HG03135 (cell line): Measurements from ENCODE around the gene TBC1D22A.

Source experiments
- ATAC-seq: cut with Tn5 transposase; IDR thresholded peaks from one replicate; pipeline ENCODE4 v1.9.1; 2021; ENCODE audit warnings: mild to moderate bottlenecking, moderate library complexity; ENCODE audit not compliant: unreplicated experiment

The TBC1D22A gene

DNA sequence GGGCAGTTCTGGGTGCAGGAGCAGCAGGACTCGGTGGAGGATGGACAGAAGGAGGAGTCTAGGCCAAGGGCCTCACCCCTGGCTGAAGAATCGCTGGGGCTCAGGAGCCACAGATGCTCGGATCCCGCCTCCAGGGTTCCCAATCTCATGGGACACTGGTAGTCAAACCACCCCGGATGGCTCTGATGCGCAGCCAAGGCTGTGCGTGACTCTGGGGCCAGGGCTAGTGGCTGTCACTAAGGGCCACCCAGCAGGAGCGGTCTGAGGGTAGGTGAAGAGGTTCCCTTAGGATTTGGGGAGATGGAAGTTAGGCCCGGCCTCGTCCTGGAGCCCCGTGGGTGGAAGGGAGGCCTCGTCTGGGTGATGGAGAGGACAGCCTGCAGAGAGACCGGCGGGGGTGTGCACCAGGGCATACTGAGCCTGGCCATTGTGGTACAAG is 300.6 kb downstream of the TBC1D22A start:
- ATAC-seq: no peak

DNA sequence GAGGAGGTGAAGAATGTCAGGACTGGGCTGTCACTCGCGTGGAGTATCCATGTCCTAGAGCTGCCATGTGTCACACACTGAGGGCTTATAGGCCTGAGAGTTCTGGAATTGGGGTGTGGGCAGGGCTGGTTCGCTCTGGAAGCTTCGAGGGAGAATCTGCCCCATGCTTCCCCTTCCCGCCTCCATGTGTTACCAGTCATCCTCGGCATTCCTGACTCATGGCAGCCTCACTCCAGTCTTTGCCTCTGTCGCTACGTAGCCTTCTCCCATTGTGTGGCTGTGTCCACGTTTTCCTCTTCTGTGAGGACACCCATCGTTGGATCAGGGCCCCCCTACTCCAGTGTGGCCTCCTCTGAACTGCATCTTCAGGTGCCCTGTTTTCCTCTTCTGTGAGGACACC is 301.2 kb downstream of the TBC1D22A start:
- ATAC-seq: no peak

DNA sequence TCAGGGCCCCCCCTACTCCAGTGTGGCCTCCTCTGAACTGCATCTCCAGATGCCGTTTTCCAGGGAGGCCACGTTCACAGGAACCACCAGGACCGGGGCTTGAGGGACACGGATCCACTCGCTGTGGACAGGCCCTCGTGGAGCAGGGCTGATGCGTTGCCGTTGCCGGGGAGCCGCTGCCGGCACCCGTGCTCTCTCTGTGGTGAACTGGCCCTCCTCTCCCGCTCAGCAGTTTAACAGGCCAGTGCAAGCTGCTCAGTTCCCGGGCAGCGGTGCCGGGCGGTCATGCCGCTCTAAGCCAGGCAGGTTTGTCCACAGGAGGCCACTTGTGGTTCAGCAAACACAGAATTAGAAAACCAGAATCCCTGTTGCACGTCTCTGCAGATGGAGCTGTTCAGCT is 301.6 kb downstream of the TBC1D22A start:
- no peak for ATAC-seq

DNA sequence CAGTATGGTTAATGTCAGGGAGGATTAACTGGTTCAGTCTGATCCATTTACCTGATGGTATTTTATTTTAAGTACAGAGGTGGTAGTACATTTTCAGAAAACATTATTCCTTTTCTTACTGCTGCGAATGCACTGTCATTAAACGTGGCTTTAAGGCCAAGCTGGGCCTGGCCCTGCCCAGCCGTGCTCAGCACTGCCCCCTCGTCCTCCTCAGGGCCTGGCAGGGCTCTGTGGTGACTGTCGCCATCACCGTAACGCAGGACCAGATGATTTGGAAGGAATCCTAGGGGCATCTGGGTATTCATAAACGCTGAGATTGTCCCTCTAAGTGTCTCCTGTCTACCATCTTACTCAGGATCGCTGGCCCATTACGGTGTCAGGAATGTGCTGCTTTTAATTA is 302.0 kb downstream of the TBC1D22A start:
- no peak for ATAC-seq

DNA sequence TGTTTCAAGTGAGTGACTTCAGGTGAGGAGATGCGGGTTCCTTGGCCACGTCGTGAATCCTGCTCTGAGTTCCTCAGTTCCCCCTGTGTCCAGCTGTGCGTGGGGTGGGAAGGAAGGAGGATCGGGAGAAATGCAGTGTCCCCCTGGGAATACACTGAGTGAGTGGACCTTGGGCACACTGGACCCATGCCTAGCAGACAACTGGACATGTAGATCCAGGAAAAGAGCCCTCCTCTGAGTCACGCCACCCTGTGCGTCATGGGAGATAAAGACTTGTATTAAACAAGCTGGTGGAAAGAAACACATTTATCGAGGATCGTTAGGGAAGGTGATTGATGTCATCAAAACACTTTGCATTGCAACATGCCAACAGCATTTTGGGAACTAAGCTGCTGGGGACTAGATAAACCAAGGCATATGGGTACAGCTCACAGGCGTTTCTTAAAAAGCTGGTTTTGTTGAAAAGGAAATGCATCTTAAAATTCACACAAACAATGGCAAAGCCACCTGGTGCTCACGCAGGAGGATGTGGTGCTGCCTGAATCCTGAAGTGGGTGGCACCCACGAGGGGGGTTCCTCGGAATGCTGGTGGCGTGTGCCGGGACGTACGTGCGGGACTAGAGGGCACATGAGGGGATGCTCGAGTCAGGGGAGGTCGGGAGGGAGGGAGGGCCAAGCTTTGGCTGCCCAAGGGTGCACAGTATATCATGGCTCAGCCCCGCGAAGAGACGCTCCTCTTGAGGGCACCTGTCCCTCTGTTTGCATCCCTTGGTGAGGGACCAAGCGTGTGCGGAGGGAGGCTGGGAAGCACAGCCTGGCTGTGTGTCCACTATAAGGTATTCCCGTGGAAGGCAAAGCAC is 303.5 kb downstream of the TBC1D22A start:
- ATAC-seq: no peak

DNA sequence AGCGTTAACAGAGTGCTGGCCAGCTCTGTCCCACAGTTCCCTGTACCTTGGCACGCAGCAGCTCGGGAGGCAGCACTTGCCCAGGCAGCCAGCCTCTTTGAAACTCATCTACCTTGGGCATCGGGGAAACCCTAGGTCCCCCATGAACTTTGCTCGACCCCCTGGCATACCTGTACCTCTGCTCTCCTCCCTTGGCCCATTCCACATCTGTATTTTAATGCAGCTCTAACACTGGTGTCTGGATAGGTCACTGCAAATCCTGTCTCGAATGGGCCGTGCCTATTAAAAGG is 304.1 kb downstream of the TBC1D22A start:
- no peak for ATAC-seq

DNA sequence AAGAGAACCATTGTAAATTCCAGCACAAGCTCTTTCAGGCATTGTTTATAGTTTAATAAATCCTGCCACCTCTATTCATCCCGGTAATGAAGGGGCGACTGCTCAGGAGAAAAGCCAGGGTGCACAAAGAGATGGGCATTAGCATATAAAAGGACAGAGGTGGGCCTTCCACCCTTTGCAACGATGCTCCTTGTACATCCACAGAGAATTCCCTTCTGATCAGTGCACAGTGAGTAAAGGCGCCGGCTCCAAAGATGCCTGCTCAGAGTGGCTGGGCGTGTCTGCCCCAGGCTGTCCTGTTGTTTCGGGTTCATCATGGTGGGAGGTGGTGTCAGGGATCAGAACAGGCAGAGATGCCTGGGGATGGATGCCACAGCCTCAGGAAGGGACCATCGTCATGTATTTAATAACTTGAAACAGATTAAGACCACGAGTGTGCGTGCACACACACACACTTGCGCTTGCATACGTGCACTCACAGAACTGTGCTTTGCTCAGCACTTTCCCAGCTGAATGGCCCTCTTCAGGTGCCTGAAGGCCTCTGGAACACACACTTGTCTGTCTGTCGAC is 305.0 kb downstream of the TBC1D22A start:
- no peak for ATAC-seq

DNA sequence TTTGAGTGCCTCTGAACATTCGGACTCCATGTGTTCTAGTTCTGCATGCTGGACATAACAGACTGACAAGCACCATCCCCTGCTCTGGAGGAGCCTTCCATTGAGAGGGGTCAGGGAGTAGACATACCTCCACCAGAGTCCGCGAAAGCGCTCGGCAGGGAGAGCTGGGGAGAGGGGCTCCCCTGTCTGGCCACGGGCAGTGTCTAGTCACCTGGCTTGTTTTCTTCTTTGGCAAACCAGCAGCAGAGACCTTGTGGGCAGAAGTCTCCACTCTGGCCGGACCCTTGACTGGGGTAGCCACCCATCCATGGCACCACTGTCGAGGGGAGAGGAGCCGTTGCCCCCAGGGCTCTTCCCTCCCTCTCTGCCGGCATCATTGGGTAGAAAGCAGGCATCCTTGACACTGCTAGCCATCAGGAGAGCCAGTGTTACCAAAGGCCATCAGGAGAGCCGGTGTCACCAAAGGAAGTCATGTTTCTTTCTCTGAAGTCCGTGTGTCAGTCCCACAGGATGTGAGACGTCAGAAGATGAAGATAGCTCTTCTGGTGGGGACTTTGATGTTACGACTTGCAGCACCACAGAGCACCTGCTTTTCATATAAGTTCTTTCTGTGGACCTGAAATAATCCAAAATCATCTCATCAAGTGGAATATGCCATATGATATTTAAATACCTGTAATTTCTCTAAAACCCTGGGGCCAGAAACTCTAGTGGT is 305.6 kb downstream of the TBC1D22A start:
- ATAC-seq: no peak

DNA sequence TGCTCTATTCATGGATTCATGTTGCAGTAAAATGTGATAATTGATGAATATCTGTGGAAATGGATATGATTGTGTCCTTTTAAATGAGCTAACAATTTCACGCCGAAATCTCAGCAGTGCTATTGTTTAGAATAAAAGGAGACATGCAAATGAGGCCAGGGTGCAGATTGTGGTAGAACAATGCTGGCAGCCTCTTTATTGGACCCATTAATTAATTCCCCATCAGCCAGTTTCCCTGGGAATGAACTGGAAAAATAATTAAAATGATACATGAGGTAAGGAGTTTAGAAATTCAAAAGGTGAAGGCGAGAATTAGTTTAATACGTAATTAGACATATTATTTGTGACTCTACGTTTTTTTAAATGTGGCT is 306.2 kb downstream of the TBC1D22A start:
- ATAC-seq: no peak

DNA sequence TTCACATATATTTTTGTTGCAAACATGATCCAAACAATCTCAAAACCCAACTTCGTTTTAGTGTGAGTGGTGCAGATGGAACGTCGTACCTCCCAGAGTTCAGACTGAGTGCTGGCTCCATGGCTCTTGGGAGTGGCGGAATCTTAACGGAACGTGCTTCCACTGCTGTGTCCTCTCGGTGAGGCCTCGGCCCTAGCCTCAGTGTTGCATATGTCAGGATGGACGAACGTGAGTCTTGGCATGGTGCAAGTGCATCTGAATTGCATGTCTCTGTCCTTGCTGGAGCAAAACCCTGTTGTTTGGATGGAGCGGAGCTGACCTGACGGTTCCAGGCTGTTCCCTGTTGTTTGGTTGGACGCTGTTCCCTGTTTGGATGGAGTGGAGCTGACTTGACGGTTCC is 306.8 kb downstream of the TBC1D22A start:
- ATAC-seq: no peak

DNA sequence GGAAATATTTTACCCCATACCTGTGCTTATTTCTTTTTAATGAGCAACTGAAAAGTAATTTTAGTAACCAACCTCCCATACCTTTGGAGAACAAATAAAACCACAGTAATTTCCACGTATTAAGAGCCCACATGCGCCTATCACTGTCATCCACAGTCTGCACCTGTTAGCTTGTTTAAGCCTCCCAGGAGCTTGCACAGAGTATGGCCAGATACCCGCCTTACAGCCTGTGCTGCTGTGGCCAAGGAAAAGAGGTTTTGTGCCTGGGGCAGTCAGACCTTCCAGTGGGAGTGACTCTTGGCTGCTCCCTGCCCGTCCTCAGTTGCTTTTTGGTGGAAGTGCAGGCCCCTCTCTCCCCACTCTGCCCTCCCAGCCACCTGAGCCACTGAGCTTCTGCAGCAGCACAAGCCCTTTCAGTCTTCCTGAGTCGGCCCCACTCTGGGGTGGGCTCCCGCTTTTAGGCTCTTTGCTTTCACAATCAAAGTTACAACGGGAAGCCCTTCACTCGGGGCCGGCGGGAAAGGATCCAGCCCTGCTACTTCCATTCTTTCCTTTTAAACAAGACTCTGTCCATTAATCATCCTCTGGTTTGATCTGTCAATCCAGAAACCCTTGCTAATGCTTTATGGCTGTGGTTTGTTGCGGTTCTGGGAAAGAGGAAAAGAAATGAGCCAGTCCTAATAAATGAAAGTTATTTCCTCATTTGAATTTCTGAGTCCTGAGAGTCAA is 308.8 kb downstream of the TBC1D22A start:
- no peak for ATAC-seq

DNA sequence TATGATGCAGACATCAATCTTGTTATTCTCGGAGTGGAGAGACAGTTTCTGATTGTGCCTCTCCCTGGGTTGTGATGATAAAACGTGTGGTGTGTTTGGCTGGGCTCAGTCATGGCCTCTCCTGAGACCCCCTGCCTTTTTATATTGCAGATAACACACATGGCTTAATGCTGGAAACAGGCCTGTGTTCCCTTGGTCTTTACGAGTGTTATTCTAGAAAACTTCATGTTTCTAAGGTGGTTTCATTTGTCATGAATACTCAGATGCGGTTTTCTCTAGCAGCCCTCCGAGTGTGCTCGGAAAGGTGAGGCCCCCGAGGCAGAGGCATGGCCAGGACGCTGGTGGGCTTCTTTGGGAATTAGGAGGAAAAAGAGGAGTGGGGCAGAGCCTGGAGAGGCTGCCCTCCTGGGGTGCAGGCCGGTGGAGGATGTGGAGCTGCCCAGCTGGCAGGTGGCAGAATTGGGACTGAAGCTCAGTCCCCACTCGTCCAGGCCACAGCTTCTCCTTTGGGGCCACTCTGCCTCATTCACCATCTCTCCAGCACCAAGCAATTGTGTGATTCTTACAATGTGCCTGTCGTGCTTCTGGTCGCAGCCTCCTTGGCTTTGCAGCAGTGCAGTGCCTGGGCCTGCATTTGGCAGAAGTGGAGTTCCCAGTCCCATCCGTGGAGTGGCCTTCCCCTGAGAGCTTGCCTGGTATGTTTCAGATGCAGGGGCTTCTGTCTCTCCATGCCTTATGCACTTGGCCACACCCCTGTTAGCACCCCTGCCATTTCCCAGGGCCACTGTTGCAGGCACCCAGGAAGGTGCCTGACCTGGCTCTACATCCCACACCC is 309.6 kb downstream of the TBC1D22A start:
- ATAC-seq: no peak

DNA sequence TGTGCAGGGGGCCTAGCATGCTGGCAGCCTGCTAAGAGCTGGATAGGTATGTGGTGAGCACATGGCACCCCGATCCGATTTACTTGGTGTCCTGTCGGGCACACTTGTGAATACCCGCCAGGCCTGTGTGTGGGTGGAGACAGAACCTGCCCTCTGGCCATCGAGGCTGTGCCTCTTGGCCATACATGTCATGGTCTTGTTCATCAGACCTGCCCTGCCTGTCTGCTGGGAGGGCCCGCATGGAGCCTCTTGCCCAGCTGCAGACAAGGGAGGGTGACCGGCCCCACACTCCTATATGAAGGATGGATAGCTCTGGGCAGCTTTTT is 310.2 kb downstream of the TBC1D22A start:
- ATAC-seq: no peak

DNA sequence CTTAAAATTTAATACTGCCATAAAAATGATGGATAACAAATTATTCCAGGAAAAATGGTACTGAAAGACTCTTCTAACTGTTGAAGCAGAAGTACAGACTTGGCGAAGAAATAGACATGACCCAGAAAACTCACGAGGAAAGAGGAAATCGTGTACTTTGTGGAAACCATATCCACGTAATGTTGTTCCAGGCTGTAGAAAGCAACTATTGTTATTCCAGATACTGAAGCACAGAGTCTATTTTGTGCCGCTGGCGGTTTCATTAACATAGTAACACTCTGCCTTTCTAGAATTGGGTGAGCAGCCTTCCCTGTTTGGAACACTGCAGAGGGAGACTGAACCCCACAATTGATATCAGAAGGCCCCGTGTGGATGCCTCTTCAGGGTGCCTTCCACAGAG is 310.6 kb downstream of the TBC1D22A start:
- no peak for ATAC-seq

DNA sequence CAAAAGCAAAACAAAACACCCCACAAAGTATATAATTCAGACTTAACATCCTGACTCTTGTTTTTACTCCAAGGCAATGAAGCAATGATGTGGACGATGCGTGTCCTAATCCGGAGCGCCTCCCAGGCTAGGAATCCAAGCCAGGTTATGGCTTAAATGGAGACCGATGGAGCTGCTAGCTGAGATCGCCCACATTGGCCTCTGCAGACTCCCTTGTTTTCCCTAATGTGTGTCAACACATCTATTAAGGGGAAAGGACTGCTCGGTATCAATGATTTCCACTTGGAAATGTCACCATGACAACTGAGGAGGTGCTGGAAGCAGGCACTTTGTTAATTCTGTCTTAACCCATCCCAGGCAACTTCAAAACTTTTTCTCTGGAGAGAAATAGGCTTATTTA is 311.7 kb downstream of the TBC1D22A start:
- ATAC-seq: no peak

DNA sequence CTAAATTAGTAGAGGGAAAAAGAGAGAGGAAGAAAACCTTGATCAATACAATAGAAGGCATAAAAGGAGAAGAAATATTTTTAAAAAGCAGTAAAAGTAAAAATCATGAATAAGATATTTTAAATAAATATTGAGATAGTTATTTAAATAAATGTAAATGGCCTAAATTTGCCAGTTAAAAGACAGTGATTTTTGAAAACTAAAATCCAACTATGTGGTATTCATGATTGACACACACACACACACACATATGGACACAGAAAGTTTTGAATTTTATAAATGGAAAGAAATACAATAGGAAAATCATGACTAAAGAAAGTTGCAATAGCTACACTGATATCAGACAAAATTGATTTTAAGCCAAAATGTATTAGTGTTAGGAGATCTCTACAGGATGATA is 313.1 kb downstream of the TBC1D22A start:
- no peak for ATAC-seq

DNA sequence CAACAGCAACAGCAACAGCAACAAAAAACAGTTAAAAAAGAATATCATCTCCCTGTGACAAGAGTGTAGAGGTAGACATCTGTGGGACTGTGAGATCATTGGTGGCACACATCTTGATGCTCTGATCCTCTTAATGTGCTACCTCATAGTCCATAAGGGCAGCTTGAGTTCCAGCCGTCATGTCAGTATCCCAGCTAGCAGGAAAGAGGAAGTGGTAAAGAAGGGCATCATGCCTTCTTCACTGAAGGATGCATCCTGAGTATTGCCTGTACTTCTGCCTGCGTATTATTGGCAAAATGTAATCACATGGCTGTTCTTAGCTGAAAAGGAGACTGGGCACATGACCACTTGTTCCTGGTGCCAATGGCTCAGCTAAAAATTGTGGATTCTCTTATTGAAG is 314.3 kb downstream of the TBC1D22A start:
- no peak for ATAC-seq

DNA sequence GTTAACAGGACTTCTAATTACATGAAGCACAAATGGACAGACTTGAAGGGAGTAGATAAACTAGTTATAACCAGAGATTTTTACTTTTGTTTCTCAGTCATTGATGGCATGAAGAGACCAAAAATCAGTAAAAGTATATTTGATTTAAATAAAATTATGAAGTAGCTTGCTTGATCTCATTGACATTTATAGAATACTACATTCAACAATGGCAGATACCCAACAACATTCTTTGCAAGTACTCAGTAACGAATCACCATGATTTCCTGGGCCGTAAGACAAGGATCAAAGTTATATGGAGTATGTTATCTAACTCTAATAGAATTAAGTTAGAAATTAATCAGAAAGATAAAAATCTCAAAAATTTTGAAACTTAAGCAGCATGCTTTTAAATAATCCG is 317.6 kb downstream of the TBC1D22A start:
- ATAC-seq: no peak

DNA sequence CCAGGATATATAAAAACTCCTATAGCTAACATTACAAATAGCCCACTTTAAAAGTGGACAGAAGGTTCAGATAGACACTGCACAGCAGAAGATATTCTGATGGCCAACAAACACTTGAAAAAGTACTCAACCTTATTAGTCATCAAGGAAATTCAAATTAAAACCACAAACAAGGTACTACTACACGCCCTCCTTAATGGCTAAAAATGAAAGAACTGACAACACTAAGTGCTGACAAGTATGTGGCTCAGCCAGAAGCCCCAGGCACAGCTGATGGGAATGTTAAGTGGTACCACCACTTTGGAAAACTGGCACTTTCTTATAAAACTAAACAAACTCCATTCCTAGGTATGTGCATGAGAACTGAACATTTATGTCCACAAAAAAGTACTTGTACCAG is 320.1 kb downstream of the TBC1D22A start:
- no peak for ATAC-seq

DNA sequence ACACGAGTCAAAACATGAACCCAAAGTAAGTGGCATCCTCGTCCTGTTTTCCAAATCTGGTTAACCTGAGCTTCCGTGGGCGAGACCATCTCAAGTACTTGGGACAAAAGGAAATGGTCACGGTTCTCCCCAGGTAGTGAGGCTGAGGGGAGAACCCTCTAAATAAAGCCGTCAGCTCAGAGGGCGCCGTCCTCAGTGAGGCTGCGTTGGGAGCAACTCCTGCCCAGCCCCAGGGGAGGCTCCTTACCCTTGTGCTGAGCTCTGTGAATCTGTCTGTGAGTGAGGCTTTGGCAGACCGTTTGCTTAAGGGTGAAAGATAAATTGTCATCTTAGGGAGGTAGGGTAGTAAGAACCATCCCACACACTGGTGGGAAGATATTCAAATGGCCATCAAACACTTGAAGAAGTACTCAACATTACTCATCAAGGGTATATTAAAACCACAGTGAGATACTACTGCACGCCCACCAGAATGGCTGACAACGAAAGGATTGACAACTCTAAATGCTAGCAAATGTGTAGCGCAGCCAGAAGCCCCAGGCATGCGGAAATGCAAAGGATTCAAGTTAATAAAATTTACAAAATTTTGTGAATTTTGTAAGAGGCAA is 321.0 kb downstream of the TBC1D22A start:
- no peak for ATAC-seq

DNA sequence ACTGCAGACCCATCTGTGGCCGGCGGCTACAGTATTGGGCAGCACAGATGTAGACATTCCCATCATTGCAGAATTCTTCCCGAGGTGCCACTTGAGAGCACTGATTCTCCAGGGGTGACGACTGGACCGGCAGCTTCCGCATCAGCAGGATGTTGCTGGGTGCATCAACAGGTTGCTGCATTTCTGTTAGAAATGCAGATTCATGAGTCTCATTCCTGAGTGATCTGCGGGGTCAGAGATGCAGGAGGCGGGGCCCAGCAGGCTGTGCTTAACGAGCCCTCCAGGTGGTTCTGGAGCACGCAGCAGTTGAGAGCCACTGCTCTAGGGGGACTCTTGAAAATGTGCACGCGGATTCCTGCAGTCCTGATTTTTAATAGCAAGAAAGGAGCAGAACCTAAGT is 321.8 kb downstream of the TBC1D22A start:
- ATAC-seq: no peak
